HFF-Myc (cell line): ENCODE data around the gene NPLOC4.

ENCODE experiments used
- DNase-seq: peaks from one replicate; pipeline ENCODE4 v3.0.0-alpha.2; 2011; ENCODE audit warnings: low read depth; ENCODE audit errors: extremely low read depth
- H3K4me3 ChIP-seq: replicated peaks from 2 replicates; pipeline ENCODE4 v1.5.1; 2011; ENCODE audit warnings: low read depth, mild to moderate bottlenecking, control low read depth, low read length
- TF ChIP-seq, protein P1 (sequence below): IDR thresholded peaks from 2 replicates; pipeline ENCODE4 v1.5.1; 2012; ENCODE audit warnings: mild to moderate bottlenecking, low read depth, low read length, control low read depth; ENCODE audit errors: missing control alignments

NPLOC4 gene

DNA sequence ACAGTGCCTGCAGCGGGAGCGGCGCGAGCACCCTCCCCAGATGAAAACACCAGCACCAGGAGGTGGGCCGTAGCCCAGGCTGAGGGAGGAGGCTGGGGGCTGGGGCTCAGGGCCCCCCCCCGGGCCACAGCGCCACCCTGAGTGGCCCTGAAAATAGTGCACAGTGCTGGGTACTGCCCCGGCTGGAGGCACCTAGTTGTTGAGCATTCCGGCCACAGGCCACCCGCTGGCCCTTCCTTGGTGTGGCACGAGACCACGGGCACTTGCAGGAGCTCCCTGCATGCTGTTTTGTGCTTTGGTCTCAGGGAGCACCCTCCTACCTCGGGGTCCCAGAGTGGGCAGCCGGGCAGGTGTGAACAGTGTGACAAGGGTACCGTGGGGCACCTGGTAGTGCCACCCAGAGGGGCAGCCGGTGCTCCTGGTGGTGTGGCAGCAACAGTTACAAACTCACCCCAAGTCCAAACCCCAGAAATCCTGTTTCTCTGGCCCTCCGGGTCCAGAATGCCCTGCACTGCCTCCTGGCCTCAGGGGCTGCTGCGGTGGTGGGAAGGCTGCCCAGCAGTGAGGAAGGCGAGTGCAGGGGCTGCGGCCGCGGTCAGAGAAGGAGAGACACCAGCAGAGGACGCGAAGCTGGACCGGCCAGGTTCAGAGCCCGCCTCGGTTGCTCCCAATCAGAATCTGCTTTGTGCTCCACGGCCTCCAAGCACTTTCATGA is 96.8 kb downstream of the NPLOC4 start:
- TF ChIP-seq, protein P1, sequence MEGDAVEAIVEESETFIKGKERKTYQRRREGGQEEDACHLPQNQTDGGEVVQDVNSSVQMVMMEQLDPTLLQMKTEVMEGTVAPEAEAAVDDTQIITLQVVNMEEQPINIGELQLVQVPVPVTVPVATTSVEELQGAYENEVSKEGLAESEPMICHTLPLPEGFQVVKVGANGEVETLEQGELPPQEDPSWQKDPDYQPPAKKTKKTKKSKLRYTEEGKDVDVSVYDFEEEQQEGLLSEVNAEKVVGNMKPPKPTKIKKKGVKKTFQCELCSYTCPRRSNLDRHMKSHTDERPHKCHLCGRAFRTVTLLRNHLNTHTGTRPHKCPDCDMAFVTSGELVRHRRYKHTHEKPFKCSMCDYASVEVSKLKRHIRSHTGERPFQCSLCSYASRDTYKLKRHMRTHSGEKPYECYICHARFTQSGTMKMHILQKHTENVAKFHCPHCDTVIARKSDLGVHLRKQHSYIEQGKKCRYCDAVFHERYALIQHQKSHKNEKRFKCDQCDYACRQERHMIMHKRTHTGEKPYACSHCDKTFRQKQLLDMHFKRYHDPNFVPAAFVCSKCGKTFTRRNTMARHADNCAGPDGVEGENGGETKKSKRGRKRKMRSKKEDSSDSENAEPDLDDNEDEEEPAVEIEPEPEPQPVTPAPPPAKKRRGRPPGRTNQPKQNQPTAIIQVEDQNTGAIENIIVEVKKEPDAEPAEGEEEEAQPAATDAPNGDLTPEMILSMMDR, result no peak
- H3K4me3 ChIP-seq, result no peak overlapping the region
- DNase-seq, result no peak

DNA sequence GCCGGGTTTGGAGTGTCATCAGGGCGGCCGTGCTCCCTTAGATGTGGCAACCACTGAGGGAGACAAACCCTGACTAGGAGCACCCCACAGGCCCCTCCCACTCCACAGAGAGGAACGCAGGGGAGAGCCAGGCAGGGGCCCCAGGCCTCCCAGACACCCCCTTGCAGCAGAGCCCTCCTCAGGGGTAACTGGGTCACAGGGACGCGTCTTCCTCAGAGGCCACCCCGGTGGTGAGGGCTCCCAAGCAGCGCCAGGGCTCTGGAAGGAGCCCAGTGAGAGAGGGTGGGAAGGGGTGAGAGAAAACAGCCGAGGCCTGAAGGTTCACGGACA is 97.4 kb downstream of the NPLOC4 start:
- DNase-seq, result no peak
- H3K4me3 ChIP-seq, result no peak overlapping the region
- TF ChIP-seq, protein P1, result no peak

DNA sequence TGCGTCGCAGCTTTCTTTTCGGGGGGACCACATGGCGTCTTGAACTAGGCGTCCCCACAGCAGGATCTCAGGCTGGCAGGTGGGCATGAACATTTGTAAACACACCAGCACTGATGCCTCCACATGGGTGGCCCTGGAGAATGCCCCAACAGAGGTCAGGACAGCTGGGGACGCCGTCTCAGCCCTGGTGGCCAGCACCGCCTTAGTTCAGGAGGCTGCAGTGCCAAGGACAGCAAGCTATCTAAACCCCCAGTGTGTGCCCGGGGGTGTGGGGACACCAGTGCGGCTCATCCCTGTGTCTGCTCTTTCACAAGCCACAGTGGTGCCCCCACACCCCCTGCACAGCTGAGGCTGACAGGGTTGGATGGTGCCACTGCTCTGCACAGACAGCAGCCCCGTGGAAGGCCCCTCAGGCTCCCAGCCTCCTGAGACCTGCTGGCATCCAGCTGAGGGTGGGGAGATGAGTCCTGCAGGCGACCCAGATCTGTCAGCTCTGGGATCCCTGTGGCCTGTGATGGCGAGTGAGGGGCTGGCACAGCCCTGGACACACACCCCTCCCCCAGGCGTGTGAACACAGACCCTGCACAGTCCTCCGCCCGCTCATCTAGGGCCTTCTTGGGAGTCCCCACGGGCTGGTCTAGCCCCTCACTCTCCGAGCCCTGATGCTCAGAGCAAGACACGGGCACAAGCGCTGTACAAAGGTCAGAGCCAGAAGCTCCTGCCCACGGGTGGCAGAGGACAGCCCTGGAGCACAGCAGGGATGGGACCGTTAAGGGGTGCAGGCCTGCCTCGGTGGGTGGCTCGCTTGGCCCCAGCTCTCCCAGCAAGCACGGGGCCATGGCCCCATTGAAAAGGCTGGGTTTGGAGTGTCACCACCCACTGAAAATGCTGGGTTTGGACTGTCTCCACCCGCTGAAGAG is 98.0 kb downstream of the NPLOC4 start:
- no peak for DNase-seq
- no peak overlapping the region for H3K4me3 ChIP-seq
- TF ChIP-seq, protein P1, result no peak

DNA sequence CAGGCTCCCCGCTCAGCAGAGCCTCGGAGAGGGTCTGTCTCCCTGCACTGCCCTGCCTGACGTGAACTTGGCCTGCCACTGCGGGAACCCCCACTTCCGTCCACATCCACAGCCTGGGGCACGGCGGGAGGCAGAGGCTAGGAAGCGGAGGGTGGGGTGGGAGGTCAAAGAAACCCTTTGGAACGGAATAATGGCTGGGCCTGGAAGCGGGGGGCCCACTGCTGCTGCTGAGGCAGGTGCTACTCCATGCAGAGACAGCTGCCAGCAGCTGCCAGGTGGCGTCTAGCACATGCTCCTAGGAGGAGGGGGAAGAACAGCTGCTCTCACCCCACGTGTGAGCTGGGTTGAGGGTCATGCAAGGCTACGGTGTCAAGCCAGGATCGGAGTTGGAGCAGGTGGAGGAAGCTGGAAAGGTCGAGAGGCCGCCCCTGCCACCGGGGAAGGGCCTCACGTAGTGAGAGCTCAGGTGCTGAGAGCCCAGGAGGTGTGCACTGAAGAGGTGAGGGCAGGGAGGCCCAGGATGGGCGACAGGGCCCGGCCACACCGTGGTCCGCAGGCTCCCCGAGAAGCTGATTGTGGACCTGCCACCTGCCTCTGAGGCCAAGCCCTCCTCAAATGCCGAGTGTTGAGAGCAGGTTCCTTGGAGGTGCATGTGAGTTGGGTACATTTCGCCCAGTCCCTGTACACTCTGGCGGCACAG is 98.9 kb downstream of the NPLOC4 start:
- DNase-seq, result no peak
- H3K4me3 ChIP-seq, result no peak overlapping the region
- TF ChIP-seq, protein P1, result no peak

DNA sequence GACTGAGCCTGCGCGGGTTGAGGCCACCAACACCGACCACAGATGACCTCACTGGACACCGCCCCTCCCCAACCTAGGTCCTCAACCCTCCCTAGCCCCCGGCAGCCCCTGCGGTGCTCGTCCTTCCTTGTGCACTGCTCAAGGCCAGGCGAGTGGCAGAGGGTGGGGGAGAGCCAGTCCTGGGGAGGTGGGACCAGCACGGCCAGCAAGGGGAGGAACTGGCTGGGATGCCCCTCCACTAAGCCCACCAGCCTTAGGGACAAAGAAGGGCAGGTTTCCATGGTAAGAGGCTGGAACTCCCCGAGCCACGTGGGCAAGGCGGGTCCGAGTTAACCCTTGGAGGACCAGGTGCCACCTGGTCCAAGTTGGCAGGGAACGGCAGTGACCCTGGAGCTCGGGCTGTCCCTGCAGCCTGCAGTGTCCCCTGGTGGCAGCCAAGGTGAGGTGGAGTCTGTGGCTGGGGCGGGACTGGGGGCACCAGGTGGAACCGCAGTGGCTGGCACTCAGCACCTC is 99.5 kb downstream of the NPLOC4 start:
- DNase-seq, result no peak
- no peak overlapping the region for H3K4me3 ChIP-seq
- TF ChIP-seq, protein P1, result peak; percentile 55
